Activated naive CD8-positive, alpha-beta T cell treated with anti-CD3 and anti-CD28 coated beads for 36 hours (primary cell): ENCODE data around the gene BSCL2. TPM values are rescaled to one million over a fixed set of nuclear protein-coding genes. Genes with fewer than 3 reads are reported as not detected.

Experiments
- DNase-seq: peaks from one replicate; pipeline ENCODE4 v3.0.0; 2021
- H3K27ac Mint-ChIP-seq: one replicate; pipeline ENCODE4 v1.8.0; 2022; ENCODE audit warnings: mild to moderate bottlenecking, moderate library complexity, mixed read lengths
- H3K27me3 Mint-ChIP-seq: one replicate; pipeline ENCODE4 v1.8.0; 2022; ENCODE audit warnings: mild to moderate bottlenecking, mixed read lengths
- H3K36me3 Mint-ChIP-seq: one replicate; pipeline ENCODE4 v1.8.0; 2021; ENCODE audit warnings: mild to moderate bottlenecking, mixed read lengths
- H3K4me1 Mint-ChIP-seq: one replicate; pipeline ENCODE4 v1.8.0; 2021; ENCODE audit warnings: mixed read lengths
- H3K4me3 Mint-ChIP-seq: one replicate; pipeline ENCODE4 v1.8.0; 2022; ENCODE audit warnings: mild to moderate bottlenecking, moderate library complexity, mixed read lengths
- H3K9me3 Mint-ChIP-seq: one replicate; pipeline ENCODE4 v1.8.0; 2022; ENCODE audit warnings: mixed read lengths
- total RNA-seq, 2 experiments: library from RNA; stranded (reverse); gene quantifications; one replicate each; pipeline ENCODE4 v1.2.3, GENCODE V29; 2021

BSCL2 gene
- total RNA-seq, 2 experiments from 2014 or later, result 22.7 to 23.7 TPM

DNA sequence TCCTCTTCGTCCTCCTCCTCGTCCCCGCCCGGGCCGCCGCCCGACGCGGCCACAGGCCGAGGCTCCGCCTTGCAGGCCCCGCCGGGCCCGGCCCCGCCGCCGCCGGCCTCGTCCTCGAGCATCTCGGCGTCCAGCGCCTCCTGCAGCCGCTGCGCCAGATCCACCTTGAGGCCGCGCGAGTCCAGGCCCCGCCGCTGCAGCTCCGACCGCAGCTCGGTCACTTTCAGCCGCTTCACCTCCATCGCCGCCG is 19.6 kb upstream of the BSCL2 start:
- H3K9me3 Mint-ChIP-seq, result no peaks in the 10 kb centered on the region
- H3K27me3 Mint-ChIP-seq, result peaks cover 3% of the 10 kb centered on the region
- H3K4me1 Mint-ChIP-seq, result peaks cover 36% of the 10 kb centered on the region
- no peak for DNase-seq
- H3K4me3 Mint-ChIP-seq, result peak overlapping the region; percentile 99
- peak overlapping the region; percentile 98 for H3K27ac Mint-ChIP-seq
- H3K36me3 Mint-ChIP-seq, result peaks cover 52% of the 10 kb centered on the region

DNA sequence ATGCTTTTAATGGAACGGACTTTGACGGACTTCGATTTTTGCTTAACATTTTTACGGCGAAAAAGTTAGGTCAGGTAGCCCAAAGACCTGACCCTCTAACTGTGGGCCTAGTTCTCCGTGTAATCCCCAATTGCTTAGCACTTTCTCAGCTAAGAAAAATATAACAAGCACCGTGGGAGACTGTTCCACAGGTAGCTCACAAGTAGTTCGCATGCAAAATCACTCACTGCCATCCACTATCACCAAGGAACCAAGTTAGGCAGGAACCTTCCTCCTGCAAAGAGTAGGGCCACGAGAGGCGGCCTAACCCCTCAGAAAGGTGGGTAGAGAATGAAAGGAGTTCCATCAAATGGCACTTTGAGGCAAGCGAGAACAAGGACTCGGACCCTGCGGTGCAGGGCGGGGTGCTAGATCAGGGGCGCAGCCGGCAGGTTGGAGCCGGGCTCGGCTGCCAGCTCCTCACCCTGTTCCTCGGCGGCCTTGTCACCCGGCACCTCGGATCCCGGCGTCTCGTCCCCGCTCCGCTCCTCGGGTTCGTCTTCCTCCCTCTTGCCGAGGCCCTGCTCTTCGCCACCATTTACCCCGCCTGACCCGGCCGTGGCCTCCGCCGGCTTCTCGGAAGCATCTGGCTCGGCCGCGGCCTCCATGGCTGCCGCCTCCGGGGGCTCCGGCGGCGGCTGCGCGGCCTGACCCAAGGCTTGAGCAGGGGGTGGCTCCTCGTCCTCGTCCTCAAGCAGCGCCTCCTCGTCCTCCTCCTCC is 19.1 kb upstream of the BSCL2 start:
- no peak for DNase-seq

DNA sequence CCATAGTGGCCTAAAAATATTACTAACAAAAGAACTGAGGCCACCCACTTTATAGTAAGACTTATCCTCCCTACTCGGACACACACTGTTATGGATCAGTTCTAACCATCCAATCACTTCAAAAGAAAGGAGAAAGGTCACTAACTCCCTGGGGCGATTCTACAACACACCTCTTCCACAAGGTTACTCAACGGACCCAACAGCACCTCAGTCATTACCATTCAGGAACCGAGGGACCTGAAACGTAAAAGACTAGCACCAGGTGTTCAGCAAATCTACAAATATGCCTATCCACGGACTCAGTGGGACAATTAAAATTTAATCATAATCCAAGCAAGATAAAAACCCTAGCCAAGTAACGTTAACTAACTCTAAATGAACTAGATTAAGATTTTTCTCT is 18.4 kb upstream of the BSCL2 start:
- Mint-ChIP-seq H3K4me1 (peaks cover 34% of the 10 kb centered on the region), H3K27ac (peak overlapping the region; percentile 98), H3K9me3 (no peaks in the 10 kb centered on the region), H3K27me3 (peaks cover 3% of the 10 kb centered on the region), H3K4me3 (peak overlapping the region; percentile 99), H3K36me3 (peaks cover 53% of the 10 kb centered on the region)
- DNase-seq, result no peak

More for the DNA sequence above, 19.1 kb upstream of the BSCL2 start:
- H3K4me3 Mint-ChIP-seq, result peak overlapping the region; percentile 99
- peak overlapping the region; percentile 98 for H3K27ac Mint-ChIP-seq
- peaks cover 54% of the 10 kb centered on the region for H3K36me3 Mint-ChIP-seq
- no peaks in the 10 kb centered on the region for H3K9me3 Mint-ChIP-seq
- H3K4me1 Mint-ChIP-seq, result peaks cover 37% of the 10 kb centered on the region
- H3K27me3 Mint-ChIP-seq, result peaks cover 3% of the 10 kb centered on the region

DNA sequence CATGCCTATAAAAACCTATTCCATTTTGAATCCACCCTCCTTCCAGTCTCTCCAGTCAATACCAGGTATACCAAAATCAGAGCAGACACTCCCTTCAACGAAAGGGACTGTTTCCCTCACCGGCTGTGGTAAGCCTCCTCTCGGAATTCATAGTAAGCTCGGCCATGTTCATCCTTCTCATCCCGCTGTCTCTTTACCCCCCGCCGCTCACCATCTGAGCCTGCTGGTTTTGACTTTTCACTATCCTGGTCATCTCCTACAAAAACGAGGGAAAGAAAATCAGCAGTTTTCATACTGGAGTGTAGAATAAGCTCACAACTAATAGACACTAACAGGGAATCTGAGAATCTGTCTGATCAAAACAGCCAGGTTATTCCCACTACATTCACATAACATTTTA is 16.9 kb upstream of the BSCL2 start:
- no peak for DNase-seq
- H3K36me3 Mint-ChIP-seq, result peaks cover 65% of the 10 kb centered on the region
- peak overlapping the region; percentile 99 for H3K4me3 Mint-ChIP-seq
- H3K4me1 Mint-ChIP-seq, result peaks cover 37% of the 10 kb centered on the region
- H3K9me3 Mint-ChIP-seq, result no peaks in the 10 kb centered on the region
- peak overlapping the region; percentile 36 for H3K27ac Mint-ChIP-seq
- H3K27me3 Mint-ChIP-seq, result peaks cover 3% of the 10 kb centered on the region

DNA sequence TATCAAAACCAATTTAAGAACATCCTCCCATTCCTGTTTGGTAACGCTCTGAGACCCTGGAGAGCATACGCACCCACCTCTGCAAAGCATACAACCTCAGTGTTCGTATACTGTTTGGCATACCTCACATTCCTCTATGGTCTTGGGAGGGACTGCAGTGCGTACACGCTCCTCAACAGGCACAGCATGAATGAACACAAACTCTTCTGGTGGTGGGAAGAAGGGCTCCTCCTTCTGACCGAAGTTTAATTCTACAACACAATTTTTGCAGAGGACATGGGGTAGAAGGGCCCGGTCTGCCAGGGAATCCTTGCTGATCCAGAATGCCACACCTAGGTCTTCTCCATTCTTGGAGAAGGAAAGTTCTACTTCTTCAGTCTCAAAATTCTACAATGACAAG is 14.8 kb upstream of the BSCL2 start:
- Mint-ChIP-seq H3K27me3 (no peaks in the 10 kb centered on the region), H3K27ac (no peak overlapping the region), H3K36me3 (peaks cover 70% of the 10 kb centered on the region), H3K9me3 (no peaks in the 10 kb centered on the region), H3K4me1 (peaks cover 42% of the 10 kb centered on the region), H3K4me3 (no peak overlapping the region)
- no peak for DNase-seq

DNA sequence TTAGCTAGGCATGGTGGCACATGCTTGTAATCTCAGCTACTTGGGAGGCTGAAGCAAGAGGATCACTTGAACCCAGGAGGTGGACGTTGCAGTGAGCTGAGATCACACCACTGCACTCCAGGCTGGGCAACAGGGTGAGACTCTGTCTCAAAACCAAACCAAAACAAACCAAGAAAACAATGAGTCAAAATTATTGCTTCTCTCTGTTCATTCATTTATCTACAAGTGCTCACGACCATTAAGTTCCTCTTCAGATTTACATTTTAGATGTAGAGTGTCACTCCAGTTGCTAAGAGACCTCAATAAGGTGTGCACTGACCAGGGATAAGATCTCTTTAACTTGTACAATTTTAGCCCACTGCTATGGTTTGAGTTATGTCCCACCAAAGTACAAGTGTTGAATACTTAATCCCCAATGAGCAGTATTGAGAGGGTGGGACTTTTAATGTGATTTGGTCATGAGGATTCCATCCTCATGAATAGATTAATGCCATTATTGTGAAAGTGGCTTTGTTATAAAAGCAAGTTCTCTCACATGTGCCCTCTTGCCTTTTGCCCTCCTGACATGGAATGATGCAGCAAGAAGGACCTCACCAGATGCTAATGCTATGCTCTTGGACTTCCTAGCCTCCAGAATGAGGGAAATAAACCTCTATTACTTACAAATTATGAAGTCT is 12.2 kb upstream of the BSCL2 start:
- Mint-ChIP-seq H3K9me3 (no peaks in the 10 kb centered on the region), H3K27ac (peak overlapping the region; percentile 60), H3K27me3 (no peaks in the 10 kb centered on the region), H3K36me3 (peaks cover 60% of the 10 kb centered on the region), H3K4me3 (no peak overlapping the region), H3K4me1 (peaks cover 47% of the 10 kb centered on the region)
- DNase-seq, result no peak

DNA sequence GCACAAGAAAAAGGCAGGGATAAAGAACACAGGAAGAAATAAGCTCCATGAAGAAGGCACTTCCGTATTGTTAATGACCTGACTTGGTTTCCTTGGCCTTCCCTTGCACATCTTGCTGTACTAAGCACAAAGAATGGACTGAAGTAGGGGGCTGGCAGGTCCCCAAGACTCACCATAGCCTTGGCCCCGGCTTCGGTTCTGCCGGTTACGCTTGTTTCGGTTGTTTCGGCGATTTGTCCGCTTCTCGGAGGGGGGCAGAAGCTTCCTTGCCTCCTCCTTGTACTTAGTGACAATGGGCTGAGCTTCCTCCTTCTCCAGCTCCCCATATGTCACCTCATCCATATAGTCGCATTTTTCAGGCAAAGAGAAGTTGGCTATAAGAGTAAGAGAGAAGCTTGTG is 9.6 kb upstream of the BSCL2 start:
- H3K27ac Mint-ChIP-seq, result no peak overlapping the region
- peaks cover 52% of the 10 kb centered on the region for H3K36me3 Mint-ChIP-seq
- peaks cover 49% of the 10 kb centered on the region for H3K4me1 Mint-ChIP-seq
- H3K27me3 Mint-ChIP-seq, result no peaks in the 10 kb centered on the region
- no peaks in the 10 kb centered on the region for H3K9me3 Mint-ChIP-seq
- H3K4me3 Mint-ChIP-seq, result no peak overlapping the region
- no peak for DNase-seq

DNA sequence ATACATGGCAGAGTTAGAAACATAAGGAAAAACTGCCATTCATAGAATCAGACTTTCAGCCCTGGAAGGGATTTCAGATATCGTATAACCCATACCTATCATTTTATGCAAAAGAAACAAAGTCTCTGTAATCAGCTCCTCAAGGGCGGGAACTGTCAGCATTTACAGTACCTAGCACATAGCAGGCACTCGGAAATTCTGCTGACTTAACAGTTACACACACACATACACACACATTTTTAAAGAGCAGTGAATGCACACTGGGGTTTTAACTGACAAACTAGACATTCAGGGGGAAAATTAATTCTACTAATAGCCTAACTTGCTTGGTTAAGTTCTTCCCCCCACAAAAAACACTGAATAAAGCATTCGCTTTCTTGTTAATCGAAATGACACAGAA is 9.0 kb upstream of the BSCL2 start:
- no peaks in the 10 kb centered on the region for H3K27me3 Mint-ChIP-seq
- H3K4me3 Mint-ChIP-seq, result no peak overlapping the region
- H3K9me3 Mint-ChIP-seq, result no peaks in the 10 kb centered on the region
- peaks cover 49% of the 10 kb centered on the region for H3K4me1 Mint-ChIP-seq
- no peak for DNase-seq
- peaks cover 48% of the 10 kb centered on the region for H3K36me3 Mint-ChIP-seq
- H3K27ac Mint-ChIP-seq, result peak overlapping the region; percentile 3

DNA sequence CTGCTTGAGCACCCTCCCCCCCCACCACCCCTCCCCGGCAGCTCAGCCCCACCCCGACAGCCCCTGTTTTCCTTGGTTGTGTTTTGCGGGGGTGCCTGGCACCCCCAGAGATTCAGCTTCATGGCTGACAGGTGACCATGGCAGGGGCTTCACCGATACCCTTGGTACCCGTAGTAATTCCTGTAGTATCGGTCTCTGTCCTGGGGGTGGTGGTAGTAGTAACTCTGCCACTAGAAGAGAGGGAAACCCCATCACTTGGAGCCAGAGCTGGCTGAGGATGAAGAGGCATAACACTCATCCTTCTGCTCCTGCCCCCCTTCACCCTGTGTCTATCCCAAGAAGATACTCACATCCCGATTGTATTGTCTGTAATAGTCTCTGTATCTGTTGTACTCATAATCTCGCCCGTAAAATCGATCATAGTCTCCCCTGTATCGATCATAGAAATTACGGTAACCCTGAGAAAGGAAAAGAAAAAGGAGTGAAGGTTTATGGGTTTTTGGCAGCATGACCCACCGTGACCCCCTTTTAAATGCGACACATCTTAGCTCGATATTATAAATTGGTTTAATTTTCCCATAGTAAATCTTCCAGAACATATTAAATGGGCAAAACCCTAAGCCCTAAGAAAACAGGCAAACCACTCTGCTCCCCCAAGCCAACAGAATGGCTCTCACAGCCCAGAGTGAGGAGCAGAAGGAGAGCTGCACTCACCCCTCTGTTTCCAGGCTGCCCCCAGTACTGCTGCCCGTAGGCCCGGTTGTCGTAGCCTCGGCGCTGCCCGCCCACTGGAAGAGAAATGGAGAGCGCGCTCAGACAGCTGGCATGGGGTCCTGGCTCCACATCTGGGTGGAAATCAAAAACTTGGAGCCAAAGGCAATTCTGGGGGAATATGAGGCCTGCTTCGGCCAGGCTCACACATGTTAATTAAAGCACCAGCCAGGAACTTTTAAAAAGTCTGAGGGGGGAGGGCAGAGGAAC is 8.2 kb upstream of the BSCL2 start:
- Mint-ChIP-seq H3K9me3 (no peaks in the 10 kb centered on the region), H3K27ac (peak overlapping the region; percentile 34), H3K36me3 (peaks cover 53% of the 10 kb centered on the region), H3K4me1 (peaks cover 49% of the 10 kb centered on the region), H3K27me3 (no peaks in the 10 kb centered on the region), H3K4me3 (no peak overlapping the region)
- DNase-seq, result no peak

DNA sequence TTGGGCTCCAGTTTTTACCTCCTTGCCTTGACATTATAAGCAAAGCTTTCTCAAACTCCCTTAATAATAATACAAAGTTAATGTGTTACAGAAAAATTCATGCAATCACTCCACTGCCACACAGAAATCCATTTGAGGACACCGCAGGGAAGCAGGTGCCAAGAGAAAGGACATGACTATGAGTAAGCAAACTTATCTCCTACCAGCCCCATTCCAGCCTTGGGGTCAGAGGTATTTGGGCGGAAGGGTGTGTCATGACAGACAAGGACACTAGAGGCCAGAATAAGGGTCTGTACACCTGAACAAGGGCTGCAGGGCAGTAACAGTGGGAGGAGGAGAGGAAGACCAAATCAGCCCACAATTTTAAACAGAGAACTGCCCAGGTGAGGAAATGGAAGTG is 6.1 kb upstream of the BSCL2 start:
- Mint-ChIP-seq H3K27ac (peak overlapping the region; percentile 89), H3K4me3 (no peak overlapping the region), H3K27me3 (no peaks in the 10 kb centered on the region), H3K36me3 (peaks cover 54% of the 10 kb centered on the region), H3K9me3 (no peaks in the 10 kb centered on the region), H3K4me1 (peaks cover 56% of the 10 kb centered on the region)
- no peak for DNase-seq

DNA sequence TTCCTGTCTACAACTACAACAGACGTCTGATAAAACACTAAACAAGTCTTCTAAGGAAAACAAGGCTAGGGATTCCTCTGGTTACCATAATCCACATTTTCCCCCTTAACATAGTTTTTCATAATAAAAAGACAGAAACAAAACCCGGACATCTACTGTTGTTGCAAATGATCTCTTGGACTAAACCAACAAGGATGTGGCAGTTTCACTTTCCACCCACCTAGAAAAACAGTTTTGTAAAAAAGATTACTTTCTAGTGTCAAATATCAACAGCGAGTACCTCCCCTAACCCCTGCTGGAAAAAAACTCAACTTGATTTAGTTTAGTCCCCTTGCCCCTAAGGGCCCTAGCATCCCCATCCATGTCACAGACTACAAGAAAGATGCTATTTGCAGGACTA is 5.6 kb upstream of the BSCL2 start:
- peak overlapping the region; percentile 89 for H3K27ac Mint-ChIP-seq
- no peak for DNase-seq
- peaks cover 57% of the 10 kb centered on the region for H3K4me1 Mint-ChIP-seq
- H3K9me3 Mint-ChIP-seq, result no peaks in the 10 kb centered on the region
- H3K27me3 Mint-ChIP-seq, result no peaks in the 10 kb centered on the region
- peaks cover 49% of the 10 kb centered on the region for H3K36me3 Mint-ChIP-seq
- peak overlapping the region; percentile 5 for H3K4me3 Mint-ChIP-seq

DNA sequence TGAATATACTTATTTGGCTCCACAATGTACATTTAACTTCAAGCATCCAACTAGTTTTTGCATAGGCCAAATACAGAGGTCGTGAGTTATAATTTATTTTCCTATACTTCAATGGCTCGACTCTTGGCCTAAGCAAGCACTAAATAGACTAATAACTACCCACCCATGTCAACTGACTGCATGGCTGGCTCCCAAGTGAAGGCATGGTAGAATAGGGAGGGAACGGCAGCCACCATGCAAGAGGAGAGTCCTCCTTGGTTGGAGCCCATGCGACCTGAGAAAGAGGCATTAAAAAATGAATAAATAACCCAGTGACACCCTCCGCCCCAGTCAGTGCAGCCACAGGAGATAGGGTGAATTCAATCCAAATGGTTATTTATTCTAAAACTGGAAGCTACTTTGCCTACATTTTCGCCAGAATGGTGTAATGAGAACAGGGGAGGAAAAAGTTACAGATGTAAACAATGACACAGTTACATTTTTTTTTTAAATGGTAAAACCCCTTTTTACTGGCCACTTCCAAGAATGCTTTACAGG is 5.1 kb upstream of the BSCL2 start:
- peaks cover 62% of the 10 kb centered on the region for H3K4me1 Mint-ChIP-seq
- peak overlapping the region; percentile 89 for H3K27ac Mint-ChIP-seq
- H3K9me3 Mint-ChIP-seq, result no peaks in the 10 kb centered on the region
- H3K27me3 Mint-ChIP-seq, result no peaks in the 10 kb centered on the region
- peaks cover 50% of the 10 kb centered on the region for H3K36me3 Mint-ChIP-seq
- no peak overlapping the region for H3K4me3 Mint-ChIP-seq
- no peak for DNase-seq

DNA sequence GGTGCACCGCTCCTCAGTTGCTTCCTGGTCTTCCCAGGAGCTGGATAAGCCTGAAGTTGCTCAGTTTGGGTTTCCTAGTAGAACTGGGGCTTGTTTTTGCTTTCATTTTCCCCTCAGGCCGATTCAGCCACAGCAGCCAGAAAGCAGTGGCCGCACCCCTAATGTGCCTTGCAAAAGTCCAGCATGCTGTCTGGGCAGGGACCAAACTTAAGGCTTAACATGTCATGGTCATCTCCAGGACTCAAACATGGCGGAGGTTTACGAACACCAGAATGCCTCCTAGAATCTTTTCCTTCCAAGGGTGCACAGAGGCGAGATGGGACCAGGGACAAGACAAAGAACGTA is 2.7 kb upstream of the BSCL2 start:
- Mint-ChIP-seq H3K4me3 (peak overlapping the region; percentile 94), H3K36me3 (peaks cover 45% of the 10 kb centered on the region), H3K27ac (peak overlapping the region; percentile 98), H3K4me1 (peaks cover 66% of the 10 kb centered on the region), H3K27me3 (no peaks in the 10 kb centered on the region), H3K9me3 (no peaks in the 10 kb centered on the region)
- peak; percentile 16 for DNase-seq

DNA sequence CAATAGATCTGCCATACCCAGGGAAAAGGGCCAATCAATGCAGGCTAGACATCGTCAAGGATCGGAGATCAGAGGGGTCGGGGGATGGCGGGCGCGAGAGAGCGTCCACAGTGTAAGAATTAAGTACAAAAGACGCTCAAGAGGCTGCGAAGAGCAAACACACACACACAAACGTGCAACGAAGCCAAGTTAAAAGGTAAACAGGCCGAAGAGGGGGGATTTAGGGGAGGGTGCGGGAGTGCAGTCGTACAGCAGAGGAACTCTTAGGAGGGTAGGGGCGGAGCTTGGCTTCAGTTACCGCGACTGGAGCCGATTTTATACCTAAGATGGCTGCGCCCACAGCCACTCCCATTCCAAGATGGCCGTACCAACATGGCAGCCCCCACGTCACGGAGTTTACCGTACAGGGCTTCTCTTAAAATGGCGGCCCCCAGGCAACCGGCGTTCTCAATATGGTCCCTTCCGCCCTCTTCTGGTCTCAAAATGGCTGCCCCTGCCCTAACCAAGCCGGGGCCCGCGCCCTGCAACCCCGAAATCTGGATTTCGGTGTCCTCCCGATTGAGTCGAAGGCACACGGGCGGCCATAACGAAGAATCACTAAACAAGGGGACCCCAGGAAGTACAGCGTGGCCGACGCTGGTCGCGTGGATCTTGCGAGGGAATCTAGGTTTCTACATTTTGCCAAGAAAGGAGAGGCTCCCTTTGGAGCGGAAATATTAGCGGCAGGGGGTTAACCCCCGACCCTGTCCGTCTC is 2.2 kb upstream of the BSCL2 start:
- H3K27me3 Mint-ChIP-seq, result no peaks in the 10 kb centered on the region
- no peaks in the 10 kb centered on the region for H3K9me3 Mint-ChIP-seq
- DNase-seq, result peak; percentile 93
- peak overlapping the region; percentile 98 for H3K27ac Mint-ChIP-seq
- H3K36me3 Mint-ChIP-seq, result peaks cover 46% of the 10 kb centered on the region
- peaks cover 62% of the 10 kb centered on the region for H3K4me1 Mint-ChIP-seq
- peak overlapping the region; percentile 94 for H3K4me3 Mint-ChIP-seq
